HuH-7.5 (cell line): ENCODE measurements around the gene ZNF35.
A peak's percentile ranks its signal among the peaks of the same experiment; 100 is the strongest.

Experiments
- DNase-seq: peaks from one replicate; pipeline ENCODE4 v3.0.0; 2011; ENCODE audit warnings: low spot score

The ZNF35 gene

GRCh38 chr3:44685128-44685800, 36.7 kb downstream of the ZNF35 start:
- DNase-seq = peak; percentile 45

GRCh38 chr3:44687898-44688297, 39.4 kb downstream of the ZNF35 start:
- no peak for DNase-seq
